ENCODE results near the gene CASP5. TPM values are rescaled to one million over a fixed set of nuclear protein-coding genes. Genes with fewer than 3 reads are reported as not detected.
"Not testable (repeated sequence)": the region's sequence is repeated elsewhere in the genome, so short reads cannot be mapped to it uniquely, and the experiment has no call there.

The CASP5 gene
- not detected in 2 replicates for polyA plus RNA-seq (2014; cell fraction: cytosol; rRNA removed)
- not detected in 2 replicates for polyA plus RNA-seq (2014; cell fraction: nucleus; rRNA removed)

- no peak for DNase-seq (ENCODE audit: low spot score)
Measured at GRCh38 chr11:105023003-105023402, at the start of gene CASP5. Gene CASP5 (minus strand): TSS chr11:105023168. CDS start chr11:105023136, 32 bp downstream.

DNA sequence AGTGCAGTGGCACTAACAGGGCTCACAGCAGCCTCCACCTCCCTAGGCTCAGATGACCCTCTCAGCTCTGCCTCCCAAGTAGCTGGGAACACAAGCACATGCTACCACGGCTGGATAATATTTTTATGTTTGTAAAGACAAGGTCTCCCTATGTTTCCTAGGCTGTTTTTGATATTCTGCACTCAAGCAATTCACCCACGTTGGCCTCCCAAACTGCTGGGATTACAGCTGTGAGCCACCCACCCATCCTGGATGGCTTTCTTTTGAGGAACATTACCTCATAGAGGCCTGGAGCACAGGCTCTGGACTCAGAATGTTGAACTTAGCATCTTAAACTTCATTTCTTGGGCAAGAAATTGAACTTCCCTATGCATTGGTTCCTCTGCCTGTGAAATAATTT is 49.1 kb upstream of the CASP5 start:
- not testable (repeated sequence) for DNase-seq (ENCODE audit: low spot score)

- no peak for DNase-seq (ENCODE audit: low spot score)
Measured at GRCh38 chr11:105071089-105071732, 48.2 kb upstream of the CASP5 start.

DNA sequence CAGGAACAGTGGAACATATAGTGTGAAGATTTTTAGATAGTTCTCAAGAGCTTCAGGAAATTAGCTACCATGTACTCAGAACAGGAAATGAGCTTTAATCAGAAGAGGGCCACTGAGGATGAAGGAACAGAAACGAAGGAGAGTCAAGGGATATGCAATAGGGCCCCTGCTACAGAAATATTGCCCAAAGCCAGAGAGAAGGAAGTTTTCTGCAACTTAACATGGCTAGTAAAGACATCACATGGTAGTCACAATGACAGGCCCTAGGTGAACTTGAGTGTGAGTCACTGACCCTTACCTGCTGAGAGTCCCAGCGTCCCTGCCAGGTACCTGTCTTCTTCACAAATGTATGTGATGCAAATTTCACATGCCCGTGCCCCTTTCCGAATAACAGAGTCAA is 47.3 kb upstream of the CASP5 start:
- DNase-seq (ENCODE audit: low spot score): no peak

DNA sequence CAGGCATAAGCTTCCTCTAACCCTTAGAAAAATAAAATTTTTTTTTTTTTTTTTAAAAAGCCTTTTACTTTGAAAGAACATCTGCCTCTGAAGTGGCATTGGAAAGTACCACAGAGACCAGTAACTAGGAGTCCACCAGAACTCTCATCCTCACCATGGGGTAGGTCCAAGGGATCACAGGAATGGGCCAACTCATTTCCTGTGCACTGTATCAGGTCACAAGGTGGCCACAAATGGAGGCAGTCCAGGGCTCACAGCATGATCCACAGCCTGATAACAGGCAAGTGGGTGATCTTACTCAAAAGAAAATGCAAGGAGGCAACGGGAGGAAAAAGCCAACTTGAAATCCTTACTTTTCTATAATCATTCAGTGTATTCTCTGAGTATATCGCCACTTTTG is 46.8 kb upstream of the CASP5 start:
- DNase-seq (ENCODE audit: low spot score): not testable (repeated sequence)

DNA sequence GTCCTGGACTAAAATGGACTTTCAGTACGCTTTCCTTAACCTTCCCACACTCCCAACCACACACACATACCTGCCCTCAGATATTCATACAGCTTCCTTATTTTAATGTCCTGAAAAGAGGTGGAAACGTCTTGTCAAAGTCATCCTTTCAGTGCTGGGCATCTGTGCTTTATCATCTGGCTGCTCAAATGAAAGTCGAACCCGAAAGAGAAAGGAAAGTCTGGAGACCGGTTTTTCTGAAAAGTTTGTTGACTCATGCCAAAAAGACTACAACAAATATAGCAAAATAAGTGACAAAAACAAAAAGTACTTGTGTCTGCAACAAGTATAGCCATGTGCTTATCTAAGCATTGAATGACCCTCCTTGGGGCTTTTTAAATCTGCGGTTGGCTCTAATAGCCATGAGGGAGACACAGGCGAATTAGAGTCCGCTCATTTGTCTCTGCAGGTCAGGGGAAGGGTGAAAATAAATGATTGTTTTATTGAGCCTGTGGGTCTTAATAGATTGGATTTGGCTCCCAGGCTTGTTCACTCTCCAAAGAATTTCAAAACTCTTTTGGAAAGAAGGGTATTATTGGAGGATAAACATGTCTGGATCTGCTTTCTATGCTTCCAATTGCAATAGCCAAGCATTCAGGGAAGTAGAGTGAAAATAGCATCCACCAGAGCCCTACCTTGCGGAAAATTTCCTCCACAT is 40.4 kb upstream of the CASP5 start:
- DNase-seq (ENCODE audit: low spot score): not testable (repeated sequence)

DNA sequence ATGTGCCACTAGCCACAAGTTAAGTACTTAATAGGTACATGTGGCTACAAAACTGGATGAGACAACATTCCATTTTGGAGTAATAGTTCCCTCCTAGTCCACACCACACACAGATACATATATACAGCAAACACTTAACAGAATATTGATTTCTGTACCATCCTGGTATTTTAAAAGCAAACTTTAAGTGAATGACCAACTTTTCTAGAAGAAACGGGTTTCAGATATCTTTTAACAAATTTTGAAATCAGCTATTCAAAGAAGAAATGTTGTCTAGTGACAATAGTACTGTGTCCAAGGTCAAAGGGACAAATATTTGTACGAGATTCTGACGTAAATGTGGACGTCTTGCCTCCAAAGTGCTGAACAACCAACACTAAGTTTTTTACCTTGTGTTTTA is 34.5 kb upstream of the CASP5 start:
- DNase-seq (ENCODE audit: low spot score): no peak

GRCh38 chr11:105056446-105056845 is 33.5 kb upstream of the CASP5 start:
- DNase-seq (ENCODE audit: low spot score): no peak

DNA sequence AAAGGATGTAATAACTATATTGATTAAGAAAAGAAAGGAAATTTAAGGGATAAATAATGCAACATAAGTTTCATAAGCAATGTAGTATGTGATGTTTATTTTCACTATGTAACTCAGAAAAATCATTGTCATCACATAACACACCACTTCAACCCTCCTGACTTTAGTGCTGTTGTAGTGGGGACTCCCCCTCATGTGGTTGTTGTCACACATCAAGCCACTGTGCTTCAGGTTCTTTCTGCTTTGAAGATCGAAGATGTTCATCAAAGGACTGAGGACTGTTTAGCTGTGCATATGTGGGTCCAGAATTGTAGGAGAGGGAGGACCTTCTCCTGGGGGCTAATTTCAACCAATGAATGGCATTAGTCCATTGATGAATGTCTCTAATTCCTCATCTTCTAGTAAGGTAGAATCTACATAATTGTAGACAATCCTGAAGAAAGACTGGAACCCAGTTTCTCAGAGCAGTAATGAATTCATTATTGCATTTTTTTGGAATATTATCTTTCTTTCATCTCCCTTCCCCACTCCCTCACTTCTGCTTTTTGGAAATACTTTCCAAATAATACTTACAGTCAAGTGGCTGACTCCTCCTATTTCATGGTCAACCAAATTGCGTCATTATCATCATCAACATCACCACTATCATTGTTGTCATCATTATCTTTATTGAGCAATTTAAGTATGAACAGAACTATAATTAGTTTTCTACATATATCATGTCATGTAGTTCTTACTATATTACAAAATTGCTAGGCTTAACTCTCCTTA is 31.9 kb upstream of the CASP5 start:
- DNase-seq (ENCODE audit: low spot score): no peak

- DNase-seq (ENCODE audit: low spot score): no peak
Measured at GRCh38 chr11:105052487-105052886, 29.5 kb upstream of the CASP5 start.

GRCh38 chr11:105051559-105051958 is 28.6 kb upstream of the CASP5 start:
- DNase-seq (ENCODE audit: low spot score): no peak

DNA sequence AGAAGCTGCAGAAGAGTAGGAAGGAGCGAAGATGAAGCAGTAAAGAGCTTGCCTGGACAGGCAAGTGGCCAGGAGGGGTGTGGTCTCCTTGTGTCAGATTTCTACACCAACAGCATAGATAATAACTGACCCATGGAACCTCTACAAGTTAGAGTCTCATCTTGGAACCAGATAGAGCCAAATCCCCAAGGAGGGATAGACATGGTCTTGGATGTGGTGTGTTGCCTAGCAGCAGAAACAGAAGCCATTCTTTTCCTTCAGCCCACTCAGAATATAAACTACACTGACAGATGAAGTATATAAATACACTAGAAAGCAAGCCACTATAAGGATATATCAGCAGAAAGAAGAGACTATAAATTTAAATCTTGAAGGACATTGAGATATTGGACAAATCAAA is 26.5 kb upstream of the CASP5 start:
- DNase-seq (ENCODE audit: low spot score): no peak

DNA sequence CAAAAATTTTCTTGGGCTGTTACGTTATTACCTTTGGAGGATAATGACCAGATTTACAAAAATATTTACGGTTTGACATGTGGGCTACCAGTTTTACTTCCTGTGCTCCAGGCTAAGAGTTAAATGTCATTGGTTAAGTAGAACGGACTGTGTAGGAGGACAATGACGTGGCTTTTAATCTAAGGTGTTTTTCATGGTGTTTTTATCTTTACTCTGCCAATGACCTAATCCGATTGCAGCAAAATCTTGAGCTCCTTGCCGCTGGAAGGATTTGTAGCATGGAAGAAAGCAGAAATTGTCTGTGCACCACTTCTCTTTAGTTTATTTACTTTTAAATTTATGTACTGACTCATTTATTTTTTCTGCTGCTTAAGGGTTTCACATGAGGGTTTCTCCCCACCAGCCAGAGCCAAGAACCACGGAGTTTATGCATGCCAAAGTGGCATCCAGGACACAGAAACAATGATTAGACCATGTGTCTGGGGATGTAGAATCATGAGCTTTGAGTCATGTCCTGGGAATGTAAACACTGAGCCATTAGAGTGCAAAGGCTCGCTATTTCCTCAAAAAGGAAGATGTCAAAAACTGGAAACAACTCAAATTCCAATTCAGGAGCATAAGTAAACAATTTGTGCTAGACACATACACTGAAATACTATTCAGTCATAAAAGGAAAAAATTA is 24.1 kb upstream of the CASP5 start:
- DNase-seq (ENCODE audit: low spot score): no peak

- no peak for DNase-seq (ENCODE audit: low spot score)
Measured at GRCh38 chr11:105045676-105046296, 22.8 kb upstream of the CASP5 start.

GRCh38 chr11:105044557-105045524 is 21.9 kb upstream of the CASP5 start, which contains the start of gene CARD16:
Gene CARD16 (minus strand): TSS chr11:105045335. CDS start chr11:105045297, 38 bp downstream.
- DNase-seq (ENCODE audit: low spot score): not testable (repeated sequence)

DNA sequence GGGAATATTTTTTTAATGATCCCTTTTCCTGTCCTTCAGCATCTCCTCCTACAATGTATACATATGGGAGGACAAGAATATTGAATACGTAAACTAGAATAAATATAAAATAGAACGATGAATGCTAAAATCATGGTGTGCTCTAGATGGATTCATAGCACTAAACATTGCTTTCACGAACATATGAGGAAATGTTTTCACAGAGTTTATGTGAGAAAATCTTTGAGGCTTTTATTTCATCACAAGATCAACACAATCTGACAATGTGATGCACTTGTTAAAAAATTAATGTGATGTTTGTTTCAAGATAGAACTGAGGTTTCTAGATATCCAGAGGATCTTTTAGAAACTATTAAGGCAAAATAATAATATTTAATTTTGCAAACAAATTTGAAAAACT is 19.2 kb upstream of the CASP5 start:
- DNase-seq (ENCODE audit: low spot score): no peak

- no peak for DNase-seq (ENCODE audit: low spot score)
Measured at GRCh38 chr11:105040703-105041102, 17.7 kb upstream of the CASP5 start.

- no peak for DNase-seq (ENCODE audit: low spot score)
Measured at GRCh38 chr11:105034813-105035620, 12.0 kb upstream of the CASP5 start, which contains the start of gene CASP1. Gene CASP1 (minus strand): TSS chr11:105035144. CDS start chr11:105035113, 31 bp downstream.

GRCh38 chr11:105034388-105034787 is 11.4 kb upstream of the CASP5 start:
- not testable (repeated sequence) for DNase-seq (ENCODE audit: low spot score)

Measured in SK-N-DZ (cell line).